ENCODE measurements around the gene COG5. TPM values are rescaled to one million over a fixed set of nuclear protein-coding genes. Genes with fewer than 3 reads are reported as not detected.

The COG5 gene
- total RNA-seq, 1 donor from 2014 or later = 47.8 TPM

GRCh38 chr7:107330478-107330877, 233.2 kb downstream of the COG5 start:
- no peak for DNase-seq

- DNase-seq = no peak
Measured at GRCh38 chr7:107327986-107328569, 235.6 kb downstream of the COG5 start.

GRCh38 chr7:107326061-107326460, 237.7 kb downstream of the COG5 start:
- DNase-seq = no peak

- no peak for DNase-seq
Measured at GRCh38 chr7:107322015-107322414, 241.7 kb downstream of the COG5 start.

GRCh38 chr7:107321611-107322010, 242.1 kb downstream of the COG5 start:
- no peak for DNase-seq

GRCh38 chr7:107319724-107320228, 243.9 kb downstream of the COG5 start:
- no peak for DNase-seq

- DNase-seq = no peak
Measured at GRCh38 chr7:107318523-107319160, 245.1 kb downstream of the COG5 start.

- DNase-seq = no peak
Measured at GRCh38 chr7:107315716-107316220, 248.0 kb downstream of the COG5 start.

- no peak for DNase-seq
Measured at GRCh38 chr7:107313355-107313754, 250.4 kb downstream of the COG5 start.

- DNase-seq = no peak
Measured at GRCh38 chr7:107312418-107312817, 251.3 kb downstream of the COG5 start.

- no peak for DNase-seq
Measured at GRCh38 chr7:107309296-107309695, 254.4 kb downstream of the COG5 start.

- no peak for DNase-seq
Measured at GRCh38 chr7:107304636-107305035, 259.1 kb downstream of the COG5 start.

GRCh38 chr7:107304063-107304462, 259.7 kb downstream of the COG5 start:
- no peak for DNase-seq

GRCh38 chr7:107302250-107302847, 261.4 kb downstream of the COG5 start:
- no peak for DNase-seq

GRCh38 chr7:107294182-107294581, 269.5 kb downstream of the COG5 start:
- DNase-seq = no peak

GRCh38 chr7:107292591-107292990, 271.1 kb downstream of the COG5 start:
- no peak for DNase-seq

- no peak for DNase-seq
Measured at GRCh38 chr7:107291434-107291833, 272.3 kb downstream of the COG5 start.

GRCh38 chr7:107286751-107287621, 276.7 kb downstream of the COG5 start:
- DNase-seq = no peak

GRCh38 chr7:107284911-107285479, 278.7 kb downstream of the COG5 start:
- no peak for DNase-seq

GRCh38 chr7:107277331-107277730, 286.4 kb downstream of the COG5 start:
- no peak for DNase-seq

GRCh38 chr7:107276220-107276827, 287.4 kb downstream of the COG5 start:
- no peak for DNase-seq

- DNase-seq = no peak
Measured at GRCh38 chr7:107274506-107274905, 289.2 kb downstream of the COG5 start.
